ENCODE data around the gene TACC2. TPM values are rescaled to one million over a fixed set of nuclear protein-coding genes. Genes with fewer than 3 reads are reported as not detected.
"Not testable (repeated sequence)": the region's sequence is repeated elsewhere in the genome, so short reads cannot be mapped to it uniquely, and the experiment has no call there.

Gene TACC2
- total RNA-seq, 2 experiments from 2014 or later = not detected

DNA sequence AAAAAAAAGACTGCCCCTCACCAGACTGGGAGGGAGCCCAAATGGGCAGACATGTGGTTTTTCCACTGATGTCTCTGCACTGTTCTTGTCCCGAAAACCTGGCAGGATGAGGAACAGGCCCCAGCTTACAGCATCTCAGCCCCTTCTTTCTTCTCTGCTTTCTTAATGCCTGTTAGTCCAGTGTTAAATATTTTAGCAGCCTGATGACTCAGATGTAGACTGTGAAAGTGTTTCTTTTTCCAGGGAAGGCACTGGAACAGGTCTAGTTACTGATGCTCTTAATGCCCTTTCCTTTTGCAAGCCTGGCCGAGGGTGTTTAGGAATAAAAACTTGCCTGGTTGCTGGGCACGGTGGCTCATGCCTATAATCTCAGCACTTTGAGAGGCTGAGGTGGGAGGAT lies 107.7 kb downstream of the TACC2 start:
- H3K4me3 Mint-ChIP-seq = no peak overlapping the region
- H3K27ac Mint-ChIP-seq = no peak overlapping the region
- intact Hi-C loops (cut with micrococcal nuclease) = no loop called here
- H3K4me1 Mint-ChIP-seq (ENCODE audit: low read depth) = no peaks in the 10 kb centered on the region
- CTCF ChIA-PET = no interaction called here
- H3K9me3 Mint-ChIP-seq = no peaks in the 10 kb centered on the region
- no peak for DNase-seq
- H3K36me3 Mint-ChIP-seq (ENCODE audit: low read depth) = no peaks in the 10 kb centered on the region
- H3K27me3 Mint-ChIP-seq (ENCODE audit: low read depth) = no peaks in the 10 kb centered on the region

DNA sequence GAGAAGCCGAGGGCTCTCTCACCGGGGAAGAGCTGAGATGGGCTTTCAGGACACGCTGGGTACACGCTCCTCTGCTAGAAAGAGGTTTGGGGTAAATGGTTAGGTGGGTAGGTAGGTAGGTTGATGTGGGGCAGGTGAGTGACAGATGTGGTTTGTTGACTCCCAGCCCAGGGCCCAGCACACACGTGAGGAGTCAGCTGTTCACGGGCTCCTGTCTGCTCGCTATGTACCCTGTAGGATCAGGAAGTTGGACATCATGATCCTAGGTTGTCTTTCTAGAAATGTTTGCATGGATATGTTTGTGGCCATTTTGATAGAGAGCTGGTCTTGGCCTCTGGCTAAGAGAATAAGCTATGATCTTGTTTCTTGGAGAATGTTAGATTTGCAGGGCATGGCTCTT lies 109.0 kb downstream of the TACC2 start:
- DNase-seq = no peak
- Mint-ChIP-seq H3K27me3 (ENCODE audit: low read depth) (no peaks in the 10 kb centered on the region), H3K9me3 (no peaks in the 10 kb centered on the region), H3K4me1 (ENCODE audit: low read depth) (no peaks in the 10 kb centered on the region), H3K27ac (no peak overlapping the region), H3K36me3 (ENCODE audit: low read depth) (no peaks in the 10 kb centered on the region), H3K4me3 (no peak overlapping the region)
- CTCF ChIA-PET = no interaction called here
- intact Hi-C loops (cut with micrococcal nuclease) = no loop called here

DNA sequence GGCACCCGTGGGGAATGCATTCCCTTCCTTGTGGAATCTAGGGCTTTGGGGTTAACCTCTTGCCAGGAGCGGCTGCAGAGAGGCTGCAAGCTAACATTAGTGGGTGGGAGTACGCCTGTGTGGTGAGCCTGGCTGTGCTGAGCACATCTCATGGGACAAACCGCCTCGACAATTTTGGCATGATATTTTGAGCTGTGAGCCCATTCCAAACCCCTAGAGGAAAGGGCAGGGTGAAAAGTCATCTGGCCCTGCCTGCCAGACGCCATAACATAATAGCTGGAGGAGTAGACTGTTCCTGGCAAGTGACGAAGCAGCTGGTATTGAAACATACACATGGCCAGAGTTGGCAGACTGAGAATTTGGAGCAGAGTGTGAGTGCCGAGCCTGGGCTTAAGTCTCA lies 110.0 kb downstream of the TACC2 start:
- Mint-ChIP-seq H3K36me3 (ENCODE audit: low read depth) (no peaks in the 10 kb centered on the region), H3K4me1 (ENCODE audit: low read depth) (no peaks in the 10 kb centered on the region), H3K27me3 (ENCODE audit: low read depth) (no peaks in the 10 kb centered on the region), H3K4me3 (no peak overlapping the region), H3K27ac (no peak overlapping the region), H3K9me3 (no peaks in the 10 kb centered on the region)
- CTCF ChIA-PET = no interaction called here
- DNase-seq = no peak
- intact Hi-C loops (cut with micrococcal nuclease) = no loop called here

GRCh38 chr10:122099562-122099961 lies 110.6 kb downstream of the TACC2 start:
- Mint-ChIP-seq H3K36me3 (ENCODE audit: low read depth) (no peaks in the 10 kb centered on the region), H3K4me1 (ENCODE audit: low read depth) (no peaks in the 10 kb centered on the region), H3K9me3 (no peaks in the 10 kb centered on the region), H3K27me3 (ENCODE audit: low read depth) (no peaks in the 10 kb centered on the region), H3K27ac (no peak overlapping the region), H3K4me3 (no peak overlapping the region)
- intact Hi-C loops (cut with micrococcal nuclease) = no loop called here
- DNase-seq = no peak
- CTCF ChIA-PET = no interaction called here

DNA sequence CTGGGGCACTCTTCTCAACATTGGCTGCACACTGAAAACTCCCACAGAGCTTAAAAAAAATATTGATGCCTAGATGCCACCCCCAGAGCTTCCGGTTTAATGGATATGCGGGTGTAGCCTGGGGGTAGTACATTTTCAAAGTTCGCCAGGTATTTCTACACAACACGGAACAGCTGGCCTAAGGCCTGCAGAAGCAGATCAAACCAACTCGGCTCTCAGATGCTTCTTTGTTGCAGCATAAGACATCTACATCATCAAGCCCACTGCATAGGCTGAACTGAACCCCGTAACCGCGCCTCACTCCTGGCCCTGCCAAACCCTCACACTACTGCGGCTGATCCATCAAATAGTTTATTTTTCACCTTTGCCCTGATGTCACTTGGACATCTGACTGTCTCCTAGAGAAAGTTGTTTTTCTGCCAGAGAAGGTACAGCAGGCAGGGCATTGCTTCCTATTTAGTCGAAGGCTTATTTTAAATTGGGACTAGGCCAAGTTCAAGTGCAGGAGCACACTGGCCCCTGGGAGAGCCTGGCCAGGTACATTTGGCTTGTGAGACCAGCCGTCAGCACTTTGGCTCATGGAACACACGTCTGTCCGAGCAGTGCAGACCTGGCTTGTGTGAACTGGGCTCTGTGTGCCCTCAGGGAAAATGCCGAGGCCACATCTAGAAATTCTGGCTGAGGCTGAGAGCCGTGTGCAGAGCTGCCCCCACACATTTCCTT lies 113.3 kb downstream of the TACC2 start:
- Mint-ChIP-seq H3K4me1 (ENCODE audit: low read depth) (no peaks in the 10 kb centered on the region), H3K36me3 (ENCODE audit: low read depth) (no peaks in the 10 kb centered on the region), H3K9me3 (no peaks in the 10 kb centered on the region), H3K27ac (no peak overlapping the region), H3K27me3 (ENCODE audit: low read depth) (no peaks in the 10 kb centered on the region), H3K4me3 (no peak overlapping the region)
- no peak for DNase-seq
- CTCF ChIA-PET = no interaction called here
- intact Hi-C loops (cut with micrococcal nuclease) = no loop called here

GRCh38 chr10:122102869-122103525 lies 114.0 kb downstream of the TACC2 start:
- CTCF ChIA-PET = interaction anchor here (0.8 kb wide), 1 partner anchor 919 kb away, joined by 3 read pairs; no protein-coding TSS in a partner anchor

GRCh38 chr10:122103592-122103991 lies 114.6 kb downstream of the TACC2 start:
- CTCF ChIA-PET = interaction anchor here (0.8 kb wide), 1 partner anchor 919 kb away, joined by 3 read pairs; no protein-coding TSS in a partner anchor
- Mint-ChIP-seq H3K9me3 (no peaks in the 10 kb centered on the region), H3K27me3 (ENCODE audit: low read depth) (no peaks in the 10 kb centered on the region), H3K4me3 (no peak overlapping the region), H3K36me3 (ENCODE audit: low read depth) (no peaks in the 10 kb centered on the region), H3K27ac (no peak overlapping the region), H3K4me1 (ENCODE audit: low read depth) (no peaks in the 10 kb centered on the region)
- no peak for DNase-seq
- intact Hi-C loops (cut with micrococcal nuclease) = no loop called here

More at GRCh38 chr10:122102869-122103525, 114.0 kb downstream of the TACC2 start:
- intact Hi-C loops (cut with micrococcal nuclease) = no loop called here
- DNase-seq = no peak
- Mint-ChIP-seq H3K9me3 (no peaks in the 10 kb centered on the region), H3K27me3 (ENCODE audit: low read depth) (no peaks in the 10 kb centered on the region), H3K36me3 (ENCODE audit: low read depth) (no peaks in the 10 kb centered on the region), H3K27ac (no peak overlapping the region), H3K4me1 (ENCODE audit: low read depth) (no peaks in the 10 kb centered on the region), H3K4me3 (no peak overlapping the region)

GRCh38 chr10:122108786-122109185 lies 119.8 kb downstream of the TACC2 start:
- H3K9me3 Mint-ChIP-seq; intact Hi-C loops (cut with micrococcal nuclease); H3K36me3 Mint-ChIP-seq (ENCODE audit: low read depth); H3K4me3 Mint-ChIP-seq; CTCF ChIA-PET; H3K4me1 Mint-ChIP-seq (ENCODE audit: low read depth); DNase-seq; H3K27ac Mint-ChIP-seq: not testable (repeated sequence)
- H3K27me3 Mint-ChIP-seq (ENCODE audit: low read depth) = peaks cover 16% of the 10 kb centered on the region

- intact Hi-C loops (cut with micrococcal nuclease) = no loop called here
- Mint-ChIP-seq H3K27me3 (ENCODE audit: low read depth) (peaks cover 32% of the 10 kb centered on the region), H3K4me1 (ENCODE audit: low read depth) (peaks cover 6% of the 10 kb centered on the region), H3K36me3 (ENCODE audit: low read depth) (no peaks in the 10 kb centered on the region), H3K27ac (no peak overlapping the region), H3K9me3 (no peaks in the 10 kb centered on the region), H3K4me3 (no peak overlapping the region)
- CTCF ChIA-PET = no interaction called here
- no peak for DNase-seq
Observed at GRCh38 chr10:122112021-122112616, 123.2 kb downstream of the TACC2 start.

DNA sequence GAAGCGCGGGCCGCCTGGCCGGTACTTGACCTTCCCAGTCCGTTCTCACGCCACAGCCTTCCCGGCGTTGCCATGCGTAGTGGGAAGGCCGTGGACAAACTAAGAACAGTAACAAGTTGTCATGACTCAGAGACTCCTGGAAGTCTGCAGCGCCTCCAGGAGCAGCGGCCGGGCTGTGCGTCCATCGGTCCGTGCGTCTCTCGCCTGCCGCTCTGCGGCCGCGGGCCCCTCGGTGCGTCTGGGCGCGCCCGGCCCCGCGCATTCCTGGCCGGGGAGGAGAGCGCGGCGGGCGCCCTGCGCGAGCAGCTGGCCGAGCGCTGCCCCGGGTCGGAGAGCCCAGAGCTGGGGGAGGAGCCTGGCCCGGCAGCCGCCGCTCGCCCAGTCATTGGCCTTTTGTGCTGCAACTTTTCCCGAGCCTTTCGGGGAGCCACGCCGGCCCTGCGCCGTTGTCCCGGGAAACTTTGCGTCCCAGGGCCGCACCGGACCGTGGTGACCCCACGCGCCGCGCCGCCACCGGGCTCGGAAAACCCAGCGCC lies 123.7 kb downstream of the TACC2 start:
- no peak overlapping the region for H3K27ac Mint-ChIP-seq
- H3K36me3 Mint-ChIP-seq (ENCODE audit: low read depth) = no peaks in the 10 kb centered on the region
- H3K9me3 Mint-ChIP-seq = no peaks in the 10 kb centered on the region
- DNase-seq = no peak
- peaks cover 32% of the 10 kb centered on the region for H3K27me3 Mint-ChIP-seq (ENCODE audit: low read depth)
- H3K4me1 Mint-ChIP-seq (ENCODE audit: low read depth) = peaks cover 6% of the 10 kb centered on the region
- intact Hi-C loops (cut with micrococcal nuclease) = no loop called here
- no peak overlapping the region for H3K4me3 Mint-ChIP-seq
- CTCF ChIA-PET = no interaction called here

DNA sequence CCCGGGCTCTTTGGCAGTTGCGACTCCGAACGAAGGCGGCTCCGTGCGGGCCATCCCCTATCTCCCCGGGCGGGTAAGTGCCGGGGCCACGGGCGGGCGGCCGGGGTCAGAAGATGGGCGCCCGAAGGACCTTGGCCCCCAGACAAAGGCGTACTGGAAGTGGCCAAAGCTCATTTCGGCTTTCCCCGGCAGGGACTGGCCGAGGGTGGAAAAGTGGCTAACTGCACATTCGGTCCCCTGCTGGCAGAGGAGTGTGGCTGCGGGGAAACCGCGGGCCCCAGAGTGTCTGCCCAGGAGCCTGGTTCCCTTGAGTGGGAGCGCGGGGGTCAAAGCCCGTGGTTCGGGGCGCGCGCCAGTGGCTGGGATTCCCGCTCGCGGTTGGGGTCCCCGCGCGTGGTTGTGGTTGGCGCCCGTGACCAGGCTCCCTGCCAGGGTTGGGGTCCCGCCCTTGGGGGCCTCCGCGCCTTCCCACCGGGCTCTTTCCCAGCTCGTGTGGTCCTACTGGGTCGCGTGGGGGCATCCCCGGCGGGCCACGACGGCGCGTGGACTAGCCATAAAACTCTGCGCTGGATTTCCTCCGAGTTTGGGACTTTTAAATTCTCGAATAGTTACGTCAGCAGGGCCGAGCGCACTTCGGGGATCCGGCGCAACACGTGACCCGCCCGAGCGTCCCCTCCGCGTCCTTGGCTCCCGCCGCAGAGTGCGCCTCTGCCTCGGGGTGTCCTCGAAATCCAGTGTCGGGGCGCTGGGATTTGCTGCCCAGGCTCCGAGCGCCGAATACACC lies 124.4 kb downstream of the TACC2 start:
- CTCF ChIA-PET = no interaction called here
- no peak overlapping the region for H3K27ac Mint-ChIP-seq
- peak overlapping the region; percentile 5 for H3K4me3 Mint-ChIP-seq
- peaks cover 6% of the 10 kb centered on the region for H3K4me1 Mint-ChIP-seq (ENCODE audit: low read depth)
- H3K36me3 Mint-ChIP-seq (ENCODE audit: low read depth) = no peaks in the 10 kb centered on the region
- peak; percentile 6 for DNase-seq
- H3K9me3 Mint-ChIP-seq = no peaks in the 10 kb centered on the region
- H3K27me3 Mint-ChIP-seq (ENCODE audit: low read depth) = peaks cover 32% of the 10 kb centered on the region
- intact Hi-C loops (cut with micrococcal nuclease) = no loop called here
